Vagina (tissue), 2 donors: ENCODE data around the gene DDX31.

Experiments used
- POLR2A ChIP-seq, 2 donors: fragments of 450-650 bp; IDR thresholded peaks; one replicate each; pipeline ENCODE4 v1.6.1; 2017; ENCODE audit warnings: antibody characterized with exemption in 2 of 2, mild to moderate bottlenecking in 2 of 2, moderate library complexity in 2 of 2
- POLR2AphosphoS5 ChIP-seq, 2 donors: sonication (generic); formaldehyde crosslinking; IDR thresholded peaks; one replicate each; pipeline ENCODE4 v1.9.0; 2017; ENCODE audit warnings: antibody characterized with exemption in 2 of 2, mild to moderate bottlenecking in 2 of 2, low read depth in 1 of 2; ENCODE audit not compliant: insufficient read depth in 1 of 2
- TF ChIP-seq, protein P1 (sequence below), 3 experiments: fragments of 450-650 bp in 2 of 3; fragments of 200-600 bp in 1 of 3; sonication (generic) in 1 of 3; IDR thresholded peaks; one replicate each; pipeline ENCODE4 v1.5.1; 2017 to 2019; ENCODE audit warnings: antibody characterized with exemption in 3 of 3, mild to moderate bottlenecking in 2 of 3, moderate library complexity in 2 of 3

DNA sequence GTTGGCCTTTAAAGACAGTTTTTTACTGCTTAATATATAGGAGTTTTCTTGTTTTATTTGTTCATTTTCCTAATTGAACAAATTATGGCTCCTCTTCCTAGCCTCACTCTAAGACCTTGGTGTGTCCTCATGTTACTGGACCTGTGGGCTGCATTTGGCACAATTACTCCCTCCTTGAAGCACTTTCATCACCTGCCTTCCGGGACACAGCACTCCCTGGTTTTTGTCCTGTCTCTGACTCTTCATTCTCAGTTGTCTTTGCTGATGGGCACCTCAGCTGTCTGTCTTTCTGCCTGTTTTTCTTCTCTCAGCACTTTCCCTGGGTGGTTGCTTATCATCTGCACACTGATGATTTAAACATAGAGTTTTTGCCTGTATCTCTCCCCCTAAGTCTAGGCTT, 14.1 kb upstream of the DDX31 start:
- TF ChIP-seq POLR2A (IDR thresholded peaks at IDR 0.05) (no peak), POLR2AphosphoS5 (IDR thresholded peaks at IDR 0.05; ENCODE audit: insufficient read depth in 1 of 2, low read depth in 1 of 2) (no peak)
- TF ChIP-seq, protein P1, sequence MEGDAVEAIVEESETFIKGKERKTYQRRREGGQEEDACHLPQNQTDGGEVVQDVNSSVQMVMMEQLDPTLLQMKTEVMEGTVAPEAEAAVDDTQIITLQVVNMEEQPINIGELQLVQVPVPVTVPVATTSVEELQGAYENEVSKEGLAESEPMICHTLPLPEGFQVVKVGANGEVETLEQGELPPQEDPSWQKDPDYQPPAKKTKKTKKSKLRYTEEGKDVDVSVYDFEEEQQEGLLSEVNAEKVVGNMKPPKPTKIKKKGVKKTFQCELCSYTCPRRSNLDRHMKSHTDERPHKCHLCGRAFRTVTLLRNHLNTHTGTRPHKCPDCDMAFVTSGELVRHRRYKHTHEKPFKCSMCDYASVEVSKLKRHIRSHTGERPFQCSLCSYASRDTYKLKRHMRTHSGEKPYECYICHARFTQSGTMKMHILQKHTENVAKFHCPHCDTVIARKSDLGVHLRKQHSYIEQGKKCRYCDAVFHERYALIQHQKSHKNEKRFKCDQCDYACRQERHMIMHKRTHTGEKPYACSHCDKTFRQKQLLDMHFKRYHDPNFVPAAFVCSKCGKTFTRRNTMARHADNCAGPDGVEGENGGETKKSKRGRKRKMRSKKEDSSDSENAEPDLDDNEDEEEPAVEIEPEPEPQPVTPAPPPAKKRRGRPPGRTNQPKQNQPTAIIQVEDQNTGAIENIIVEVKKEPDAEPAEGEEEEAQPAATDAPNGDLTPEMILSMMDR (IDR thresholded peaks at IDR 0.05) = no peak
